Stimulated activated CD8-positive, alpha-beta memory T cell treated with anti-CD3 and anti-CD28 coated beads, Interleukin-7, amount 100 ng/mL, for 48 hours (primary cell): ENCODE data around the gene SH3RF2.
"Not testable (repeated sequence)": the region's sequence is repeated elsewhere in the genome, so short reads cannot be mapped to it uniquely, and the experiment has no call there.

Experiments
- DNase-seq, 2 donors: peaks; one replicate each; pipeline ENCODE4 v3.0.0-alpha.2; 2020; ENCODE audit warnings: low read depth in 1 of 2; ENCODE audit errors: extremely low read depth in 1 of 2

The SH3RF2 gene

DNA sequence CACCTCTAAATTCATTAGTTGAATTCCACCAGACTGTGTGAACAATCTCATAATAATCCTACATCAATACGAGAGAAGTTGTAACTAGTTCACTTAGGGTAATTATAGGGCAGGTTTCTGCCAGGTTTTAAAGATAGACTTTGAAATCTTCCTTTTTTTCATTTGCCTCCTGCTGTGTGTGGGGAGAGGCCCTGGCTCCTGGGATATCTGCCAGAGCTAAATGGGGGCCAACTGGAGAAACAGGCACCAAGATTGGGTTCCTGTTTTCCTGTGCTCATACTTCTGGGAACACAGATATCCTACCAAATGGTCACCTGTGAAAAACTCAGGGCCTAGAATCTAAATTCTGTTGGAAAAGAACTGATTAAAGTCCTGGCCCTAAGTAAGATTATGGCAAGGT, 42.3 kb downstream of the SH3RF2 start:
- no peak for DNase-seq

DNA sequence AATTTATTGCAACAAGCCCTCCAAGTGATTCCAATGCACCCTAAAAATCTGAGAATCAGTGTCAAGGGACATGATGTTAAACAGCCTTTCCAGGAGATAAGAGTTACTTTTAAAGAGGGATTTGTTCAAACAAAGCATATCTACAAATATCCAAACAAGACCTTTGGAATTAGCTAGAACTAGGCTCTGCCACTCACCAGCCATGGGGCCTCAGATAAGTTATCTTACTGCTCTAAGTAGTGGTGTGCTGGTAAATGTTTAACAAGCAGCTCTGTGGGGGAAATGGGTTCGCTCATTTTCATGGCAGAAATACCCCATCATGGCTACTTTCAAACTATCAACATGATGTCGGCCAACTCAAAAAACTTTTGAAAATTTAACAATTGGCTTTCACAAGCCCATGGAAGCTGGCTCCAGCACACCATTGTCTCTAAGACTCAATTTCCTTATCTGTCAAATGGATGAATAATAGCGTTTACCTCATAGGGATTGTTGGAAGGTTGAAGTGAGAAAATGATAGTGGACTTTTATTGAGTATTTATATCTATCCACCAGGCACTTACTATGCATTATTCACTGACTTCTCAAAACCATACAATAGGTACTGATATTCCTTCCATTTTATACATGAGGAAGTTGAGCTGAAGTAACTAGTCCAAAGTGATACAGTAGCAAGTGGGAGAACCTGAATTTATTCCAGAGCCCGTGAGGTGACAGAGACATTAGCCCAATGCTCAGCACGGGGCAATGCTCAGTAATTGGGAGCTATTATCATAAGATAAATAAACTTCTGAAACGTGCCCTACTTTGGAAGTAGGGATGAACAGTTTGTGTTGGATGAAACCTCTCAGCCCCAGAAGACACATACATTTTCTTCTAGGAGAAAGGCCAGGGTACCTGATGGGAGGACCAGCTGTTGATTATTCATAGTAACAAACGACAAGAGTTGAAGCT, 43.2 kb downstream of the SH3RF2 start:
- DNase-seq = no peak

DNA sequence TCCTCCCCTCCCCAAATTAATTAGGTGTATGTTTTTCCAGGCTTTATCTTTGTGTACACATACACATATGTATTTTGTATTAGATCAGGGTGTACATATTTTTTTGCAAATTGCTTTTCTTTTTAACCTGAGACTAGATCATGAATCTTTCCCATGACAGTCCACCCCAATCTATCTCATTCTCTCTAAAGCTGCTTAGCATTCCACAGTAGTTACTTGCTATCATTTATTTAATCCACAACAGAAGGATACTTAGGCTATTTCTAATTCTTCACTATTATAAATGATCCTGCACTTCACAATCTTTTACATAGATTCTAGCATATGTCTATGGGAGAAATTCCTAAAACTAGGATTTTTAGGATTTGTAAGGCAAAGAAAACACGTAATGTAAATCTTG, 43.9 kb downstream of the SH3RF2 start:
- no peak for DNase-seq

DNA sequence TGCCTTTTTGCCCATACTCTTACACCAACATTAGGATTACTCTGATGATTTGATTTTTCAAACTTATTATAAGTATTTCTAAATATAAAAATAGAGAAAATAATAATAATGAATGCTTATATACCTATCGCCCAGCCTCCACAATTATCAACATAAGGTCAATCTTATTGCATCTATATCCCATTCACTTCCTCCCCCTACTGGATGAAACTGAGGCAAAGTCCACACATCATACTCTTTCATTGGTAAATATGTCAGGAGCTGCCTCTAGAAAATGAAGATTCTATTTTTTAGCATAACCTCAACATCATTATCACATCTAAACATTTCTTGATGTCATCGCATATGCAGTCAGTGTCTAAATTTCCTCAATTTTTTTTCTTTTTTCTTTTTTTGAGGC, 44.3 kb downstream of the SH3RF2 start:
- no peak for DNase-seq

DNA sequence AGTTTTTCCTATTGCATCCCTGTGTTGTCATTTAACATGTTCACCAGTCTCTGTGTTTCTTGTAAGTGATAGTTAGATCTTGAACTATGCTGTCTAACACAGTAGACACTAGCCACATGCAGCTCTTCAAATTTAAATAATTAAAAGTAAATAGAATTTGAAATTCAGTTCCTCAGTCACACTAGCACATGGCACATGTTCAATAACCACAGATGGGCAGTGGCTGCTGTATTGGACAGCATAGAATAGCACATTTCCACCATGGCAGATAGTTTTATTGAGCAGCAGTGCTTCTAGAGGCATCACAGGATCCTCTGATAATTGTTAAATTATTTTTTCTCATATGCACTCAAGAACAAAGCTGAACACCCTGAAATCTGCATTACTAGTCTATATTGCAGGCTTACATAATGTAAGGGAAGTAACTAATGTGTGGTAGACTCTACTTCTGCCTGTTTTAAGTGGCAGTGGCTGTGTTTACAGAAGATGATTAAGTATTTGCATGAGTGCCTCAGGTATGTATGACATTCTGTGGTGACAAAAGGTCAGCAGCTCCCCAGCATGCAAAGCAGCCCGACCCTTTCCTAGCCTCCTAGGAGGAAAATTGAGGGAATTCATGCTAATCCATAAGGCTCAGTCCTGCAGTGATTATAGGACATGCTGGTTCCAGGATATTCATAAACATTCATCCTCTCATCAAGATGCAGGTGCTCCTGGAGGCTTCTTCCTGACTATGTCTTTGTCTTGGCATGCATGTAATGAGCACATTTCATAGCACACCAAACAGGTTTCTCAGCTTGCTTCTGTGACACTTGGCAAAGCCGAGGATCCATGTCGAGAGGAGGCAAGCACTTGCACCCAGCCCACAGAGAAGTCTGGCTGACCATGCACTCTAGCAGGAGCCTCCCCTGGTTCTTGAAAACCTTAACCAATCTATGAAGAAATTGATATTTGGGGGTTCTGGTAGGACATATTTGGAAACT, 45.5 kb downstream of the SH3RF2 start:
- no peak for DNase-seq

DNA sequence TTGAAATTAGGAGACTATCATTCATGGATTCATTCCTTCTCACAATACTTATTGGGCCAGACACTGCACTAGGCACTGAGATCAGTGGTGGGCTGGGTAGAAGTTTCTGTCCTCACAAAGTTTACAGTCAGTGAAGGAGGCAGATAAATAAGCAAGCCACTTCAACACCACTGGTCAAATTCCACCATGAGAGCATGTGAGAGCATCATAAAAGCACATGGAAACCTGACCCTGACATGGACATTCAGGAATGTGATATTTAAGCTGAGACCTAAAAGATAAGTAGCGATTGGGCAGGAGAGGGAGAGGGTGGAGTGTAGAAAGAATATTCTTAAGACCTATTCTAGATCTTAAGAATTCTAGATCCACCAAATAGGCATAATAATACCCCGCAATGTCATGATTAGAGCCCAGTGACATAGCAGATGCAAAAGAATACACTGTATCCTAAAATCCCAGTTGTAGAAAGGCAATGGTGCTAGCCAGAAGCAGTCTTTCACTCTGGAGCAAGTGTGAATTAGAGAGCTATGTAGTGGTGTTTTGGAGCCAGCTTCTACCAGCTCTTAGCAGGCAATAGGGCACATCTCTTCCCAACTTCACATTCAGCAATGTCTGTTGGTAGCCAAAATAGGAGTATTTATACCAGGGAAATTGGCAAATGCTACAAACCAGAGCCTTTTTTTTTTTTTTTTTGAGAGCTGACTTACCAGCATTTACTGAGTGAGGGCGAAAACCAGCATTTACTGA, 46.4 kb downstream of the SH3RF2 start:
- no peak for DNase-seq

DNA sequence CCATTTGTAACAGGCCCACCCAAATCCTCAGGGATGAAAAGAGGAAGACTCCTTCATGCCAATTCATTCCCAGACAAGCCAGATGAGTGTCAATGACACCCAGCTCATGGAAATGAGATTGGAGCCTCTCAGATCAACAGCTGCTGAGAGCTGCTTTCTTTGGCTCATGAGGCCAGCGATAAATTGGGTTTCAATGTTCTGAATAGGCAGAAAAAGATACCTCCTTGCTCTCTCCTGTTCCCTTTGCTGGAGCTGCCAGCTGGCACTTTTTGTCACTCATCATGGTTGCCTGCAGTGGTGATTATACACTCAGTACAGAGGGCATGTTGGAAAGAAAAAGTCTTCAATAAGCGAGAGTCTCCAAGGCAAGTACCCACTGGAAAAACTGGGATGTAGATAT, 47.1 kb downstream of the SH3RF2 start:
- no peak for DNase-seq

DNA sequence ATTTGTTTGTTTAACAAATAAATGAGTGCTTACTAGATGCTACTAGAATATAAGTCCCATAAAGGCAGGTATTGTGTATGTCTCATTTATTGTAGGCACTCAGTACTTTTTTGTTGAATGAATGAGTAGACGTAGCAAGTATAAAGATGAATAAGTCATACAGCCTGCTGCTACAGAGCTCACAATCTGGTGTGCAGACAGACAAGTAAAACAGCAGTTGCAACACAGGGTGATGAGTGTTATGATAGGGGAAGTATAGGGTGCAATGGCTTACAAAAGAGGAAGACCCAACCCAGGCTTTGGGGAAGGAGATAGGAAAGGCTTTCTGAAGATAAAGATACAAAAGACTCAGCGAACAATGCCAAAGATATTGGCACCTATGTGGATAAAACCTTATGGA, 47.7 kb downstream of the SH3RF2 start:
- DNase-seq = no peak

DNA sequence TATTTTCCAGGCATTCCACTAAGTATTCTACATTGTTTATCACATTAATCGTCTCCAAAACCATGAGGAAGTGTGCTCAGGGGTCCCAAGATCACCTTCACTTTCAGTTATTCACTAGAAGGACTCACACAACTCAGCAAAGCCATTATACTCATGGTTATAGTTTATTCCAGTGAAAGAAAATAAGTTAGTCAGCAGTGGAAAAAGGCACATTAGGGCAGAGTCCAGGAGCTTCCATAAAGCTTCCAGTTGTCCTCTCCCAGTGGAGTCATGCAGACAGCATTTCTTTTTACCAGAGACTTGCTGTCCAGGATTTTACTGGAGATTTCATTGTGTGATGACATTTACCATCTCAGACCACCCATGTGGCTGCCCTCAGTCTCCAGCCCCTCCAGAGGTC, 51.5 kb downstream of the SH3RF2 start:
- no peak for DNase-seq

DNA sequence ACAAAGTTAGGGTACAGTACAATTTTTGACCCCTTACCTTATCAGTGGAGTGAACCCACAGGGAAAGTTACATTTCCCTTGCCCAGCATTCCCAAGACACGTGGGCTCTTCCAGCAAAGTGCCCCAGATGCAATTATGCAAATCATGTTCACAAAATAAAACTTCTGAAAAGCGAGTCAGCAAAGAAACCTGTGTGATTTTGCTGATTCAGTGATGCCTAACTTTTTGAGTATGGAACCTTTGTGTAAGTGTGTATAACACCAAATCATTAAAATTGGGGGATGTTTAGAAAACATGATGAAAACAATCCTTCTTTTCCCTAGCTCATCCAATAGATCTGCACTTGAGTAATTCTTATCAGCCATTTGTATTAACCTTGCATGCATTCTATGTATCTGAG, 52.6 kb downstream of the SH3RF2 start:
- DNase-seq = no peak

DNA sequence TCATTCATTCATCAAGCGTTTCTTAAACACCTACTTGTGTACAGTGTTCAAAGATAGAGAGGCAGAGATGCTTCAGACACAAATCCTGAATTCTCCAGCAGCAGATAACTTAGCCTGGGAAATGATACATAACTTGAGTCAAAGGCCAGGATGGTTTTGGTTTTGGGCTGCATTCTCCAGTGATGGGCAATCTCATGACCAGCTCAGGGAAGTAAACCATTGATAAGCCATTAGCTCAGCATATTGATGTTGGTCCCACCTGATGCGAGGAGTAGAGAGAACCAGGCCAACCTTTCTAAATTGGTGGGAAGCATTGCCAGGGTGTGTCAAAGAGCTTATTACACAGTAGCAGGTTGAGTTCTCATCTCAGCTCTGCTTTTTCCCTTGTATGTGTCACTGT, 53.0 kb downstream of the SH3RF2 start:
- DNase-seq = no peak

DNA sequence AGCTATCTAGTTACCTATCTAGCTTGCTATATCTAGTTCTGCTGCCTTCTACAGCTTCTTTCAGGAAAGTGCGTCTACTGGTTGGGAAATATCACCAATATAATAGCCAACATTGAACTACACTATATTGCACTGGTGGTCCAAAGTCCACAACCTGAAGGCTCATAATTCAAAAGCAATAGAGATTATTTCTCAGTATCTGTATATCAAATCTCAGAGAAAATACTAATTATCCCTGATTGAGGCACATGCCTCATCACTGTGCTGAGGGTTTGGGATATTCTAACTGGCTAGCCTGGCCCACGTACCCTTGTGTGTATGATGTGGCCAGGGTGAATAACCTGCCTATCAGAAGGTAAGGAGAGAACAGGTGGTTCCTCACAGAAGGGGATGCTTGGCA, 53.8 kb downstream of the SH3RF2 start:
- DNase-seq = no peak

DNA sequence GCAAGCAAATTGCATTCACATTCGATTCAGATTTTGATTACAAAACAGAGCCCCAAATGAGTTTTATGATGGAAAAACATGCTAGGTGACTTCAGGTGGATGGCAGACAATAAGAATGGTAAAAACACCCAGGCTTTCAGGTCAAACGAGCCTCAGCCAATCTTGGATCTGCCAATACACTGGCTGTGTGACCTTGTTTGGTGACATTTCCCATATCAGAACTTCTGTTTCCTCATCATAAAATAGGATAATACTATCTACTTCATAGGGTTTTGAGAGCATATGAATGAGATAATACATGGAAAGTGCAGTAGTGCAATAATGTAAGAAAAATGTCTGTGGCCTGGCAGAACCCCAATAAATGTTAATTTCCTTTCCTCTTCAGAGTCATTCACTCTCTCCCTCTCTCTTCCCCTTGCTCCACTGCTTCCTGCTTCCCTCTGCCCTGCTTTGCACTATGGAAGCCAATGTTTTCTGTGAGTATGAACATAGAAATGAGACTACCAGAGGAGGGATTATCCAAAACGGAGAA, 54.7 kb downstream of the SH3RF2 start:
- DNase-seq = no peak

DNA sequence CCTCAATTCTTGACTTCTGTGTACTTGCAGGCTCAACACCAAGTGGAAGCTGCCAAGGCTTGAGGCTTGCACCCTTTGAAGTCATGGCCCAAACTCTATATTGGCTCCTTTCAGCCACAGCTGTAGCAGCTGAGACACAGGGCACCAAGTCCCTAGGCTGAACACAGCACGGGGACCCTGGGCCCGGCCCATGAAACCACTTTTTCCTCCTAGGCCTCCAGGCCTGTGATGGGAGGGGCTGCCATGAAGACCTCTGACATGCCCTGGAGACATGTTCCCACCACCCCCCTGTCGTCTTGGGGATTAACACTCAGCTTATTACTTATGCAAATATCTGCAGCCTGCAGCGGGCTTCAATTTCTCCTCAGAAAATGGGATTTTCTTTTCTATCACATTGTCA, 57.2 kb downstream of the SH3RF2 start:
- not testable (repeated sequence) for DNase-seq

DNA sequence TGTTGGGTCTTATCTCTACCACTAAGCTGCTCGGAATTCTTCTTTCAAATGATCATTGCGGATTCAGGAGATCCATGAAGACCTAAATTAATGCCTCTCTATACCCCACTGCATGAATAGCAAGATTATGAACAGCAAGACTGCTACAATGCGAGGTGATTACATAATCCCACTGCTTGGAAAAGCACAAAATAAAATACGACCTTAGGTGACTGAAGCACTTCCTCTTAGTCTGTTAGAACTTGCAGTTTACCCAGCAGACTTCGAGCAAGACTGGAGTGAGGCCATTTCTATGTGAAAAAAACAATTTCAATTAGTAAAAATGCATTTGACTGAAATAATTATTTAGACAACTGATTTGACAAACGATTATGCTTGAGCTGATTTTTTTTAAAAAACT, 59.8 kb downstream of the SH3RF2 start:
- DNase-seq = no peak

DNA sequence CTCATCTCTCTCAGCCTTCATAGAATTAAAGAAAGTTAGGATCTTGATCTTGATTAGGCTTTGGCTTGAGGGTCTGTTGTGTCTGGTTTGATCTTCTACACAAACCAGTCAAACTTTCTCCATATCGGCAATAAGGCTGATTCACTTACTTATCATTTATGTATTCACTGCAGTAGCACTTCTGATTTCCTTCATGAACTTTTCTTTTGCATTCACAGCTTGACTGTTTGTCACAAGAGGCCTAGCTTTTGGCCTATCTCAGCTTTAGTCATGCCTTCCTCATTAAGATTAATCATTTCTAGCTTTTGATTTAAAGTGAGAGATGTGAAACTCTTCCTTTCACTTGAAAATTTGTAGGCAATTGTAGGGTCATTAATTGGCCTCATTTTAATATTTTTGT, 62.8 kb downstream of the SH3RF2 start:
- no peak for DNase-seq

DNA sequence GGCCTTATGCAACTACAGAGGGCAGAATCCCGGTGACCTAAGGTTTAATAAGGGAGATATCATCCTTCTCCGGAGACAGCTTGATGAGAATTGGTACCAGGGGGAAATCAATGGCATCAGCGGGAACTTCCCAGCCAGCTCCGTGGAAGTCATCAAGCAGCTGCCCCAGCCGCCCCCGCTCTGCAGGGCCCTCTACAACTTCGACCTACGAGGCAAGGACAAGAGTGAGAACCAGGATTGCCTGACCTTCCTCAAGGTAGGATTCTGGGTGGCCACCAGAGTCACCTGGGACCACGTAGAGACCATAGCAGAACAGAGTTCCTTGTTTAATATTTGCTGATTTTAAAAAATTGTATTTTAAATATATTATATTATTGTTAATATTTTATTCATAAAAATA, 63.7 kb downstream of the SH3RF2 start:
- no peak for DNase-seq

DNA sequence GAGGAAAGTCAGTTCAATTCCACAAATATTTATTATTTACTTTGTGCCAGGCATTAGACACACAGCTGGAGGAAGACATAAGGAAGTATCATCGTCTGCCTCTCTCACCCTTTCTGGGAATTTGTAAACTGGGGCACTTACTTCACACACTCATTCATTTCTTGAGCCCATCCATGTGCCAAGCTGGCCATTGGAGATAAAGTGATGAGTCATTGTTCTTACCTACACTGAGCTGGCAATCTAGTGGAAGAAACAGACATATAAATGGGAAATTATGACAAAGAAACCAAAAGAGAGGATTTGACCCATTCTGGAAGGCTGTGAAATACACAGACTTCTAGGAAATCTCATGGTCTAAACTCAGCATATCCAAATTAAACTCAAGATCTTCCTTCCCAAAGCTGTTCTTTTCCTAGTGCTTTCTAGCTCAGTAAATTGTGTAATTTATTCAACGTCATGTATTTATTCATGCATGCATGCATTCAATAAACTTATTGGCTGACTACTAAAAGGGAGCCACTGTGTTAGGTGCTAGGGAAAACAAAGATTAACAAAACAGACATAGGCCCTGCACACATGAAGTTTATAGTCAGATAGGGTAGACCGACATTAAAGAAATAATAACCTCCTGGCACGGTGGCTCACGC, 65.3 kb downstream of the SH3RF2 start:
- DNase-seq = no peak

DNA sequence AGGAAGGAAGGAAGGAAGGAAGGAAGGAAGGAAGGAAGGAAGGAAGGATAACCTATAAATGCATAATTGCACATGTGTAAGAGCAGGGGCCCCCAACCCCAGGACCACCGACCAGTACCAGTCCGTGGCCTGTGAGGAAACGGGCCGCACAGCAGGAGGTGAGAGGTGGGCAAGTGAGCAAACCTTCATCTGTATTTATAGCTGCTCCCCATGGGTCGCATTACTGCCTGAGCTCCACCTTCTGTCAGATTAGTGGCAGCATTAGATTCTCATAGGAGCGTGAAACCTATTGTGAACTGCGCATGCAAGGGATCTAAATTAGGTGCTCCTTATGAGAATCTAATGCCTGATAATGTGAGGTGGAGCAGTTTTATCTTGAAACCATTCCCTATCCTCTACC, 66.1 kb downstream of the SH3RF2 start:
- DNase-seq = no peak

DNA sequence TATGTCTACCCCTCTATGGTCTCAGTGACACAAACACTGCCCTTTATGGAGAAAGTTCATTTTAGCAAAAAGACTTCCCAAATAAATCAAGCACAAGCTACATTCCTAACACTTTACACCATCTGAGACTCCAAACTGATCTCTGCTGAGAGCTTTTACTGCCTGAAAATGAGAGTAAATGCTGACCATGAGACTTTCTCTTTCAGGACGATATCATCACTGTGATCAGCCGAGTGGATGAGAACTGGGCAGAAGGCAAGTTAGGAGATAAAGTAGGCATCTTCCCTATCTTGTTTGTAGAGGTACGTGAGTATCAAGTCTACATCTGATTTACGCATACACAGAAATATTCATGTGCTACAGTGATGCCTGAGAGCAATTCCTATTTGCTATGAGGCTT, 67.5 kb downstream of the SH3RF2 start:
- DNase-seq = no peak
